Fibroblast of gingiva (primary cell): Measurements from ENCODE around the gene LARP1B.
"Not testable (repeated sequence)": the region's sequence is repeated elsewhere in the genome, so short reads cannot be mapped to it uniquely, and the experiment has no call there.

Experiments used
- DNase-seq: peaks from one replicate; pipeline ENCODE4 v3.0.0-alpha.2; 2011; ENCODE audit warnings: low read depth

The LARP1B gene

GRCh38 chr4:128060699-128061565, at the start of gene LARP1B:
LARP1B (plus strand) TSS chr4:128061312; CDS start chr4:128074952, 13,640 bp downstream.
- peak; percentile 99 for DNase-seq

- DNase-seq: no peak
Observed at GRCh38 chr4:128025319-128025718, 35.8 kb upstream of the LARP1B start.

DNA sequence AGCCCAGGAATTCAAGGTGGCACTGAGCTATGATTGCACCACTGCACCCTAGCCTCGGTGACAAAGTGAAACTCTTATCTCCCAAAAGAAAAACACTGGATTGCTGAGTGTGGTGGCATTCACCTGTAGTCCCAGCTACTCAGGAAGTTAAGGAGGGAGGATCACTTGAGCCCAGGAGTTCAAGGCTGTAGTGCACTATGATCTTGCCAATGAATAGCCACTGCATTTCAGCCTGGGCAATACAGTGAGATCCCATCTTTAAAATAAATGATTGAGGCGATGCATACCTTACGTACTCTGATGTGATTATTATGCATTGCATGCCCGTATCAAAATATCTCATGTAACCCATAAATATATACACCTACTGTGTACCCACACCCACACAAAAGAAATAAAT, 31.2 kb upstream of the LARP1B start:
- no peak for DNase-seq

GRCh38 chr4:128031756-128032384, 29.2 kb upstream of the LARP1B start:
- peak; percentile 62 for DNase-seq

- DNase-seq: no peak
Observed at GRCh38 chr4:128039568-128039967, 21.5 kb upstream of the LARP1B start.

- not testable (repeated sequence) for DNase-seq
Observed at GRCh38 chr4:128047019-128047418, 14.1 kb upstream of the LARP1B start.

DNA sequence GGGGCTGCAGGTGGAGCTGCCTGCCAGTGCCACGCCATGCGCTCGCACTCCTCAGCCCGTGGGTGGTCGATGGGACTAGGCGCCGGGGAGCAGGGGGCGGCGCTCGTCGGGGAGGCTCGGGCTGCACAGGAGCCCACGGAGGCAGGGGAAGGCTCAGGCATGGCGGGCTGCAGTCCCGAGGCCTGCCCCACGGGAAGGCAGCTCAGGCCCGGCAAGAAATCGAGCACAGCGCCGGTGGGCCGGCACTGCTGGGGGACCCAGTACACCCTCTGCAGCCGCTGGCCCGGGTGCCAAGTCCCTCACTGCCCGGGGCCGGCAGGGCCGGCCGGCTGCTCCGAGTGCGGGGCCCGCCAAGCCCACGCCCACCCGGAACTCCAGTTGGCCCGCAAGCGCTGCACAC, 13.6 kb upstream of the LARP1B start:
- DNase-seq: not testable (repeated sequence)

DNA sequence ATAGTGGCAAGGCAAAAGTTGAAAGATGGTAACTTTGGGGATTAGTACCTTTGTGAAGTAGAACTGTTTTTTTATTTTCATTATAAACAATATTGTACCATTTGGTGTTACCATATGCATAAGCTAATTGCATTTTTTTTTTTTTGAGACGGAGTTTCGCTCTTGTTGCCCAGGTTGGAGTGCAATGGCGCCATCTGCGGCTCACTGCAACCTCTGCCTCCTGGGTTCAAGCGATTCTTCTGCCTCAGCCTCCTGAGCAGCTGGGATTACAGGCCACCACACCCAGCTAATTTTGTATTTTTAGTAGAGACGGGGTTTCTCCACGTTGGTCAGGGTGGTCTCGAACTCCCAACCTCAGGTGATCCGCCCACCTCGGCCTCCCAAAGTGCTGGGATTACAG, 9.9 kb upstream of the LARP1B start:
- DNase-seq: peak; percentile 3

DNA sequence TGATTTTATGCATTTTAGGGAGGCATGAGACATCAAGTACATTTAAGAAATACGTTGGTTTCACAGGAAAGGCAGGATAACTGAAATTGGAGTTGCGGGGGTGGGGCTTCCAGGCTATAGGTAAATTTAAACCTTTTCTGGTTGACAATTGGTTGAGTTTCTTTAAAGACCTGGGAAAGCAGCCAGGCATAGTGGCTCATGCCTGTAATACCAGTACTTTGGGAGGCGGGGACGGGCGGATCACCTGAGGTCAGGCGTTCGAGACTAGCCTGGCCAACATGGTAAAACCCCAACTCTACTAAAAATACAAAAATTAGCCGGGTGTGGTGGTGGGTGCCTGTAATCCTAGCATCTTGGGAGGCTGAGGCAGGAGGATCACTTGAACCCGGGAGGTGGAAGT, 6.2 kb upstream of the LARP1B start:
- DNase-seq: not testable (repeated sequence)

DNA sequence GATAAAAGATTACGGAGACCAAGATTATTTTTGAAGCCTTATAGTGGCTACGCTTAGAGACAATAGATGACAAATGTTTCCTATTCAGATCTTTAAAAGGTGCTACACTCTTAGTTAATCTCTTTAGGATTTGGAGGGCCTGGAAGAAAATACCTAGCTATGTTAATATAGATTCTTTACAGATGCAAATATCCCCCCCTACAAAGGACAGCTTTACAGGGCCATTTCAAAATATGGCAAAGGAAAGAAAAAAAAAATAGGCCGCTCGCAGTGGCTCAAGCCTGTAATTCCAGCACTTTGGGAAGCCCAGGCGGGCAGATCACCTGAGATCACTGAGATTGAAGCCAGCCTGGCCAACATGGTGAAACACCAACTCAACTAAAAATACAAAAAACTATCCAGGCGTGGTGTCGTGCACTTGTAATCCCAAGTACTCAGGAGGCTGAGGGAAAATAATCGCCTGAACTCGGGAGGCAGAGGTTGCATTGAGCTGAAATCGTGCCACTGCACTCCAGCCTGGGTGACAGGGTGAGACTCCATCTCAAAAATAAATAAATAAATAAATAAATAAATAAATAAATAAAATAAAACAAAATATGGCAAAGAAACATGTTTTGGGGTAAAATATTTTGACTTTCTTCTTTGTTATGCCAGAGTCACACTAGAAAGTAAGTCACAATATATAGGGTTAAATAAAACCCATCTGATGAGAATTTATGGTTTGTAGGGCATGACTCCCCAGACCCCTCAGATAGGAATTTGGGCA, 5.5 kb upstream of the LARP1B start:
- not testable (repeated sequence) for DNase-seq

- no peak for DNase-seq
Observed at GRCh38 chr4:128056396-128056795, 4.7 kb upstream of the LARP1B start.

GRCh38 chr4:128060121-128060698, 902 bp upstream of the LARP1B start:
- peak; percentile 2 for DNase-seq

DNA sequence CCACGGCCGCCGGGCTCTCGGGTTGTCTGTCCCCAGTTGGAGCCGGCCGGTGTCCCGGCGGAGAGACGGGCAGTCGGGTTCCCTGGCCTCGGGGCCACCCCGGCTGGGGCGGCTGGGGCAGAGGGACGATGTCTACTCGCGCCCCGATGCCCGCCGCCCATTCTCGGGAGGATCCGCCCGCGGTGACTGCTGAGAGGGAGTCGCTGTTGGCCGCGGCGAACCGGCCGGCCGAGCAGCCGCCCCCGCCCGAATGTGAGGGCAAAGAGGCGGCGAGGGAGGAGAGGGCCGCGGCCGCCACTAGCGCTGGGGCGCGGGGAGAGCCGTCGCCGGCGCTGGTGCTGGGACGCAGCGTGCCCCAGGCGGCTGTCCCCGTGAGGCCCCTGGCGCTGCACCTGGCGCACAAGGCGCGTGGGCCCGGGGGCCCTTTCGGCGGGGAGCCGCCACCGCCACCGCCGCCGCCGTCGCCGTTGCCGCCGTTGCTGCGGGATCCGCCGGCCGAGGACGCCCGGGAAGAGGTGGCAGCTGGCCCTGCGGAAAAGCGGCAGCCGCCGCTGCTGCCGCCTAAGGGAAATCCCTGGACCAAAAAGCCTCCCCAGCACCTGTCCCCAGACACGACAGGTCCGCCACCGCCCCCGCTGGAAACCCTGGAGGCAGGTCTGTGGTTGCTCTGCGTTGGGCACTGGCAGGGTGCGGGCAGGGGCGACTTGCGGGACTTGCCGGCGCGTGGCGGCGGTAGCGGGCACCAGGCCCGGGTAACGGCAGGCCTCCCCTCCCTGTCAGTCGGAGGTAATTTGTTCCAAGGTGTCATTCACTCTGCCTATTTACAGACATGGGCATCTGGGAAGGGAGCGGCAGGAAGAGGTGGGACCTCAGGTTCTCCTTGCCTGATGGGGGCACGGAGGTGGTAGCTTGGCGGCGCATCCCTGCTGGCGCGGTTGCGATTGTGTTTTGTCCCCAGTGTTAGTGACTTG, 739 bp downstream of the LARP1B start:
- peak; percentile 21 for DNase-seq

DNA sequence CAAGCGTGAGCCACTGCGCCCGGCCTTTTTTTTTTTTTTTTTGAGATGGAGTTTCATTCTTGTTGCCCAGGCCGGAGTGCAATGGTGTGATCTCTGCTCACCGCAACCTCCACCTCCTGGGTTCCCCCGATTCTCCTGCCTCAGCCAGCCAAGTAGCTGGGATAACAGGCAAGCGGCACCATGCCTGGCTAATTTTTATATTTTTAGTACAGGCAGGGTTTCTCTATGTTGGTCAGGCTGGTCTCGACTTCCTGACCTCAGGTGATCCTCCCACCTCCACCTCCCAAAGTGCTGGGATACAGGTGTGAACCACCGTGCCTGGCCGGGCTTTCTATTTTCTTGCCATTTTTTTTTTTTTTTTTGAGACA, 5.3 kb downstream of the LARP1B start:
- not testable (repeated sequence) for DNase-seq

- peak; percentile 31 for DNase-seq
Observed at GRCh38 chr4:128068918-128069317, 7.8 kb downstream of the LARP1B start.

DNA sequence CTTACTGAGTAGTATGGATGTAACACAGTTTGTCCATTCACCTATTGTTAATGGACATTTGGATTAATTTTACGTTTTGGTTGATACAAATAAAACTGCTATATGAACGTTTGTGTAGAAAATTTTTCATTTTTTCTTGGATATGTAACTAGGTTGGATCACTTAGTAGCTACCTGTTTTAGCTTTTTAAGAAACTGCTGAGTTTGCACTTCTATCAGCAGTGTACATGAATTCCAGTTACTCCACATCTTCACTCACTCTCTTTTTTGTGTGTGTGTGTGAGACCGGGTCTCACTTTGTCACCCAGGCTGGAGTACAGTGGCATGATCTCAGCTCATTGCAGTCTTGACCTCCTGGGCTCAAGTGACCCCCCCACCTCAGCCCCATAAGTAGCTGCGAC, 15.4 kb downstream of the LARP1B start:
- DNase-seq: no peak

- DNase-seq: not testable (repeated sequence)
Observed at GRCh38 chr4:128095293-128095692, 34.2 kb downstream of the LARP1B start.

DNA sequence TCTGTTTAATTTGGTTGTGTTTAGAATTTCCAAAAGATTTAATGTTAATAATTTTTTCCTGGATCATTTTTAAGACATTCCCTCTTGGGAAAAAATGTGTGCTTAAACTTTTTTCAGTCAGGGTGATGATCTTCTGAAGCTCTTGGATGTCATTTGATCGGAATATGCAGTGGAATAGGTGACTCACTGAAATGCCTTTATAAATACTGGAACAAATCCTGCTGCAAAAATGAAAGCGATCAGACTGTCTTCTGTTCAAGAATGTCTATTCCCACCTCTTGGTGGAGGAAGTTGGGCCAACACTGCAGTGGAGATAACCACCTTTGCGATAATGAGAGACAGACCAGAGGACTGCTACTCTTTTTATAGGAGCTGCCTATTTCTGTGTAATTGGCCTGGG, 46.7 kb downstream of the LARP1B start:
- DNase-seq: peak; percentile 41

DNA sequence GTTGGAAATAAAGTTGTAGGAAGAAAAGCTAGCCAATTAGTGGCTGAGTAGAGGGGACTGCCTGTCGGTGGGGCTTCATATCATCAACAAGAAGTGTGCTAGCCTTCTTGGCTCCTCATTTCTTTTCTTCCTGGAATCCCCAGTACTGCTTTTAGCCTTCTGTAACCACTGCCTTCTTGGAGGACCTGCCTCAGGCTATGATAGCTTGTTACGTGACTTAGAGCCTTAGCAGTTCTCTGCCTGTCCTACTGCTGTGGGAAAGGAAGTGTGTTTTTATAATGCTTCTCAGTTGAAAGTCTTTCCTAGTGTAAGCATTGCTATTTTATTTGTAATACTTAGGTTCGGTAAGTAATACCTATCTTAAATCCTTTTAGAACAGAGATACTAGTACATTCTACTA, 61.9 kb downstream of the LARP1B start:
- no peak for DNase-seq

- DNase-seq: no peak
Observed at GRCh38 chr4:128130621-128131020, 69.5 kb downstream of the LARP1B start.

- DNase-seq: no peak
Observed at GRCh38 chr4:128134925-128135324, 73.8 kb downstream of the LARP1B start.
